ENCODE data around the gene TSPAN18.

- no peak for TF ChIP-seq CTCF (IDR thresholded peaks at IDR 0.05)
- no peak for TF ChIP-seq POLR2A (IDR thresholded peaks at IDR 0.05; ENCODE audit: low read depth)
These were observed 40.7 kb downstream of the TSPAN18 start for GRCh38 chr11:44767421-44767820.
